ENCODE results near the gene TMEM129. TPM values are rescaled to one million over a fixed set of nuclear protein-coding genes. Genes with fewer than 3 reads are reported as not detected.
"Not testable (repeated sequence)": the region's sequence is repeated elsewhere in the genome, so short reads cannot be mapped to it uniquely, and the experiment has no call there.

The TMEM129 gene
- total RNA-seq, 1 experiment from 2014 or later: 111 TPM

DNA sequence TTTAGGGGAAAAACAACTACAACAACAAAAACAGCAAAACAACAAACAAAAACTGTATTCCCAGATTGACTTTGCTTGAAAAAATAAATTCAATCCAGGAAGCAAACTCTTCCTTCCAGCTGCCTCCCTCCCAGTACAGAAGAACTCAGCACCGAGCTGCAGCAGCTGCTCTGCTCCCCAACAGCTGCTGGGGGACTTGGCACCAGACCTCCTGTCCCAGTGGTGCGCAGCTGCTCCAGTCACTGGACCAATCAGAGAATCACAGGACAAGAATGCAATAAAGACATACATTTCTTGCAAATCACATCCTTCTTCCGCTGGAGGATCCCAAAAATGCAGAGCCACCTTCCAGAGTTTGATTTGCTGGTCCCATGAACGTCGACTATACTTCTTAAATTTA lies 25.2 kb downstream of the TMEM129 start:
- DNase-seq (ENCODE audit: low spot score): no peak

DNA sequence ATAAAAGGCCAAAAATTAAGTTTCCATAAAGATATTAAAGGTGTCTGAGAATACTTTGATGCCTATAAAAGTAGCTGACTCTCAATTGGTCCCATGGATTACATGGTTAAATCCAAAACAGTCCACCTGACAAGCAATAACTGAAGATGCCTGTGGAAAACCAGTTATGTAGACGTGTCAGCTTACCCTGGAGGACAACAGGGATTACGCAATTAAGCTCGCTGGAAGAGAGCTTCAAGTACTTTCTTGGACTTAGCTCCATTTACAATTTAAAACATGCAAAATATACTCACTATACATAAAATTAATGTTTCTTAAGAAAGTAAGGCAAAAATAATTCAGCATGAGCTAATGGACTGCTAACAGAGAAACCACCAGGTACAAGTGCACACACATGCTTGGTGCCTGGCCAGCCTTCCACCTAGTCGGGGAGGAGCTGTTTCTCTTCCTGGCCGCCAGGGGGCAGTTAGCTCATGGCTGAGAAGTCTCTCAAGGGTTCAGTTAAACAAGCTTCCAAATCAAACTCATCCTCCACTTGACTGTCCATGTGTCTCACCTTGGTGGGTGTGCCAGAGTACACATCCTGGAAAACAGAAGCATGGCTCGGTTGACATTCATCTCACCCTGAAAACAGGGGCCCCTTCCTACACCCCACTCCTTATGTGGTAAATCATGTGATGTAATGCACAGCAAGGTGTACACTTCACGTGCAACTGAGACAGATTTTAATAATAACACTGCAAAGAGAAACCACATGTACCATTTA lies 27.8 kb downstream of the TMEM129 start:
- peak; percentile 87 for DNase-seq (ENCODE audit: low spot score)

- DNase-seq (ENCODE audit: low spot score): no peak
Measured at GRCh38 chr4:1691737-1692373, 29.3 kb downstream of the TMEM129 start.

DNA sequence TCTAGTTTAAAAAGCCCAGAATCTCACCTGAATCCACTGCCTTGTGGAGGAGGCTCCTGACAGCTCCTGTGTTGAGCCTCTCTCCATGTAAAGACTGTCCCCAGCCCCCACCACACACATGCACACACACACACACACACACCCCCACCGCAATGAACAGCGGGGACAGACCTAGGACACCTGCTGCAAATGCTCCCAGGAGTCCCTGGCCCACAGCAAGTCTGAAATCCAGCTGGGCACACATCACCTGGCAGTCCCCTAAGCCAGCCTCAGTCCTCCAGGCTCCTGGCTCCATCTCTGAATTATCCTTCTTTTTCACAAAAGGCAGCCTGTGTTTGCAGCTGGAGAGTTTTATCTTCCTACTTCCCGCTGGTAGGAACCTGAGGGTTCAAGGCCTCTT lies 30.4 kb downstream of the TMEM129 start:
- no peak for DNase-seq (ENCODE audit: low spot score)

GRCh38 chr4:1686440-1687036 lies 34.6 kb downstream of the TMEM129 start:
- DNase-seq (ENCODE audit: low spot score): no peak

- no peak for DNase-seq (ENCODE audit: low spot score)
Measured at GRCh38 chr4:1685235-1686150, 35.6 kb downstream of the TMEM129 start.

- peak; percentile 23 for DNase-seq (ENCODE audit: low spot score)
Measured at GRCh38 chr4:1684506-1685234, 36.5 kb downstream of the TMEM129 start.

DNA sequence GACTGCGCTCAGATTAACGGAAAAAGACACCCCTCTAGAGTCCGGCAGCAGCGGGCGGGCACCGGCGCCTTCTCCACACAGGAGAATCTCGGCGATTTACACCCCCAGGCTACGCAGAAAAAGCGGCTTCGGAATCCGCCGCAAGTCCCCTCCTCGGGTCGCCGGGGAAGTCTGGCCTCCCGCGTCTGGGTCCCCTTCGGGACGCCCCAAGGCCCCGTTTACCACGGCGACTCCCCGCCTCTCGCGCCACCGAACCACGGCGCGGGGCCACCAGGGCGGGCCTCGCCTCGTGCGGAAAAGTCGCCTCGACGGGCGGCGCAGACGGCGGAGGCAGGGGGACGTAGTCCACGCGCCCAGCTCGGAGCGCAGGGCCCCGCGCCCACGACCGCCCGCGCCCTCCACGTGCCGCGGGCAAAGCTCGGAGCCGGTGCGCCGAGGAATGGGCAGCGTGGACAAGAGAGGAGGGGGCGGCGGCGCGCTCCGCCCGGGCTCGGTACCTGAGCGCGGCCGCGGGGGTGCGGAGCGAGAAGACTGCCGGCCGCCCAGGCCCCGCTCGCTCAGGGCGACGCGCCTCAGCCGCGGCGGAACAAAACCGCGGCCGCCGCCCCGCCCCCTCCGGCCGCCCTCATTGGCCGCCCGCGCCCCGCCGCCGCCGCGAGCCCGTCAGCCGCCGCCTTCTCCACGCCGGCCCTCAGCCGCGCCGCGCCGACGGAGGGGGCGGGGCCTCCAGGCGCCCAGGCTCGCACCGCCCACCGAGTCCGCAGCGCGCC lies 37.2 kb downstream of the TMEM129 start, which contains the start of gene FAM53A:
TSS of gene FAM53A (minus strand) at position 578 of the 770 bp plus-strand sequence. CDS start 15,572 bp downstream, outside the sequence.
- DNase-seq (ENCODE audit: low spot score): peak; percentile 90

DNA sequence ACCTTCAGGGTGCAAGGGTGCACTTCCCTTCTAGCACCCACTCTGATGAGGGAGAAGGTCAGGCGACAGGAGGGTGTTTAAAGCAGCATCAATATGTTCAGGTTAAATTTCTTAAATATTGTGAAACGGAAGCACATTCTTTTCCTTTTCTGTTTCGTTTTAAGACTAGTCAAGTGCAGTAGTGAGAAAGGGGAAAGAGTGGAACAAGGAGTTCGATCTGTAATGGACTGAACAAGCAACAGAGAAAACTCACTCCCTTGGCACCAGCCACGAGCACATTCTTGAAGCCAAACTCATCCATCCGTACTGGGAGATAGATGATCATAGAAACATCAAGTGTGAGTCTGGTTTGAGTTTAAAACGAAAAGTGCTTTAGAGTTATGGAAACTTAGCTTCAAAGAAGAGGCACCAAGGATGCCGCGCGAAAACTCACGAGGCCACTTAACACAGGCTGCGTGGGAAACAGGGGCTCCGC lies 37.8 kb downstream of the TMEM129 start:
- DNase-seq (ENCODE audit: low spot score): no peak

- no peak for DNase-seq (ENCODE audit: low spot score)
Measured at GRCh38 chr4:1682860-1683259, 38.3 kb downstream of the TMEM129 start.

DNA sequence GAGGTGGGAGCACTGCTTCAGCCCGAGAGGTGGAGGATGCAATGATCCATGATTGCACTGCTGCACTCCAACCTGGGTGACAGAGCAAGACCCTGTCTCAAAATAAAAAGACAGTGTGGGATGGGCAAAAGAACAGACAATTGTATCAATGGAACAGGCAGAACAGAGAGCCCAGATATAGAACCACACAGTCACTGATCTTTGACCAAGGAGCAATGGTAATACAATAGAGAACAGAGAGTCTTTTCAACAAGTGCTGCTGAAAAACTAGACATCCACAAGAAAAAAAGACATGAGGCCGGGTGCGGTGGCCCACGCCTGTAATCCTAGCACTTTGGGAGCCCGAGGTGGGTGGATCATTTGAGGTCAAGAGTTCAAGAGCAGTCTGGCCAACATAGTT lies 42.9 kb downstream of the TMEM129 start:
- DNase-seq (ENCODE audit: low spot score): no peak

DNA sequence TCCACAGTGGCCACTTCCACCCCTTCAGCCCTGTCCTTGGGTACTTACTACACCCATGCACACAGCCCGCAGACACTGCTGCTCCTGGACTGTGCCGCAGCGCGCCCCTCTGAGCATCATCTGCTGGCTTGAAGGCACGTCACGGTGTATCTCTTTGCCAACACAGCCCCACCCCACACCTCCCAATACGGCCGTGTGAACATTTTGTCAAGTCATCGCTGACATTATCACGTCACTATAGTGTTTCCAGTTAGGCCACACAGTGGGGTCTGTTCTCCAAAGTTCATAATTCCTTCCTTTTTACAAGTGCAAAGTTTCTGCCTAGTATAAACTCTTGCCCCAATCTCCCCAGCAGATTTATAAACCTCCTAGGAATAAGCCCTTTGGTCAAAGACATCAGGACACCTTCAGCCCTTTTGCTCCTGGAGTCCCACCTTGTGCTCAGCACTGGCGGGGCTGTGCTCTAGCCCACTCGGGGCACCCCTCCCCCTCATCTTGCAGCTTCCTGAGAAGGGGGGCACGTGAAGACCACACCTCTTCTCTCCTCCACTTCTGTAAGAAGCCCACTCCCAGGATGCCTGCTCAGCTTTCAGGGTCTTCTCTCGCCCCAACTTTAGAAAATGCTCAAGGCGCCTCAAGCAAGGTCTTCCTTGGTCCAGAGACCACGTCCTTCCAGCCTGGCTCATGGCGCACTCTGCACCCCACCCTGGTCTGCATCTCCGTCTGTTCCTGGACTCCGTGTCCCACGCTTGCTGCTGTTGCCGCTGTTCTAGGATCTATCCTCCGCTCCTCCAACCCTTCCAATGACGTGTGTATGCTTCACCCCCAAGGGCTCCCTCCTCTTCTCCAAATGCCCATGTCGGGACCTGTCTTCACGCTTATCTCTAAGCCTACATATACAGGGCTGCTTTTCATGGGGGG lies 44.3 kb downstream of the TMEM129 start:
- no peak for DNase-seq (ENCODE audit: low spot score)

DNA sequence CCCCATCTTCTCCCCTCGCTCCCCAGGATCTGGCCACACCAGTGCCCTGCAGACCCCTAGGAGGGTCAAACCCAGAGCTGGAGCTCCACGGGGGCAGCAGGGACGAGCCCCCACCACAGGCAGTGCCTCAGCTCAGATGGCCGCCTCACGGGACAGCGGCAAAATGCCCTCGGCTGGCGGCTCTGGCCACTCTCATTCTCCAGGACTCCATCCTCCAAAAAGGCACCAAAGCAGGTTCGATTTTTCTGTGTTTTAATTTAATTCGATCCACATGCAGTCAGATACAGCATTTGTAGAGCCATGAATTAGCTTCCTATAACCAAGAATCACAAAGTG lies 45.4 kb downstream of the TMEM129 start:
- no peak for DNase-seq (ENCODE audit: low spot score)

- no peak for DNase-seq (ENCODE audit: low spot score)
Measured at GRCh38 chr4:1675136-1675801, 45.9 kb downstream of the TMEM129 start.

DNA sequence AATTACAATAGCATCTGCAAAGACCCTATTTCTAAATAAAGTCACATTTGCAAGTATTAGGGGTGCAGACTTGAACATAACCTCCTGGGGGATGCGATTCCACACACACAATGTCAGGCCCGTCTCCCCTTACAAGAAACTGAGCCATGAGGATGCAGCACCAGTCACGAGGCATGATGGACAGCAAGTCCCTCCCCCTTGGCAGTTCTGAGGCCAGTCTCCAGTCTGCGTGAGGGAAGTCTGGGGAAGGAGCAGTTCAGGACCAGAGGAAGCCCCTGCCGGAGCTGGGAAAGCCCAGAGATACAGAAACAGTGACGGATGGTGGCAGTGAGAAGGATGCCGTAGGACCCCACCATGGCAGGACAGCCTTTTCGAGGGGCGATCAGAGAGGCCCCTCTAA lies 46.4 kb downstream of the TMEM129 start:
- DNase-seq (ENCODE audit: low spot score): no peak

GRCh38 chr4:1673671-1674070 lies 47.5 kb downstream of the TMEM129 start:
- no peak for DNase-seq (ENCODE audit: low spot score)

DNA sequence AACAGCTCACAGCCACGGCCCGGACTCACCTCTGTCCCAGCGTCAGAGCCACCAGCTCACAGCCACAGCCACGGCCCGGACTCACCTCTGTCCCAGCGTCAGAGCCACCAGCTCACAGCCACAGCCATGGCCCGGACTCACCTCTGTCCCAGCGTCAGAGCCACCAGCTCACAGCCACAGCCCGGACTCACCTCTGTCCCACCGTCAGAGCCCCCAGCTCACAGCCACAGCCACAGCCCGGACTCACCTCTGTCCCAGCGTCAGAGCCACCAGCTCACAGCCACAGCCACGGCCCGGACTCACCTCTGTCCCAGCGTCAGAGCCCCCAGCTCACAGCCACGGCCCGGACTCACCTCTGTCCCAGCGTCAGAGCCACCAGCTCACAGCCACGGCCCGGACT lies 50.1 kb downstream of the TMEM129 start:
- DNase-seq (ENCODE audit: low spot score): not testable (repeated sequence)

GRCh38 chr4:1670279-1670678 lies 50.8 kb downstream of the TMEM129 start:
- no peak for DNase-seq (ENCODE audit: low spot score)

GRCh38 chr4:1669850-1670249 lies 51.3 kb downstream of the TMEM129 start:
- DNase-seq (ENCODE audit: low spot score): no peak
